ENCODE data around the gene SPDYE4.

SPDYE4 gene

DNA sequence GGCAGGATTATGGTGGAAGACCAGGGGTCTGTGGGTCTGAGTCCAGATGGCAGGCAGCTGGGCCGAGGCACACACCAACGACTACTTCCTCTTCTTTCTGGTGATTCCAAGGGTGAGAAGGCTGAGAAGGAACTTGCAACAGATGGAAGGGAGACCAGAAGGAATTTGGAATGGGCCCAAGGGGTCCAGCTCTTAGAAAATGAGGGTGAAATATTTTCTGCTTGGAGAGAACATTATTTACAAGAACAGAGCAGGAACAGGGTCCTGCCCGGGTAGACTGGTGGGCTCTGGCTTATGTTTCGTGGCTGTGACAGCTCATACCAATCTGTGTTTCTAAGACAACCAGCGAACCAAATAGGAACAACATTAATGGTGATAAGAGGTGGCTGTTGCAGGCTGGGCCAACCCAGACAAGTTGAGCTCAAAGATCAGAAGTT lies 50.3 kb downstream of the SPDYE4 start:
- no peak for DNase-seq

DNA sequence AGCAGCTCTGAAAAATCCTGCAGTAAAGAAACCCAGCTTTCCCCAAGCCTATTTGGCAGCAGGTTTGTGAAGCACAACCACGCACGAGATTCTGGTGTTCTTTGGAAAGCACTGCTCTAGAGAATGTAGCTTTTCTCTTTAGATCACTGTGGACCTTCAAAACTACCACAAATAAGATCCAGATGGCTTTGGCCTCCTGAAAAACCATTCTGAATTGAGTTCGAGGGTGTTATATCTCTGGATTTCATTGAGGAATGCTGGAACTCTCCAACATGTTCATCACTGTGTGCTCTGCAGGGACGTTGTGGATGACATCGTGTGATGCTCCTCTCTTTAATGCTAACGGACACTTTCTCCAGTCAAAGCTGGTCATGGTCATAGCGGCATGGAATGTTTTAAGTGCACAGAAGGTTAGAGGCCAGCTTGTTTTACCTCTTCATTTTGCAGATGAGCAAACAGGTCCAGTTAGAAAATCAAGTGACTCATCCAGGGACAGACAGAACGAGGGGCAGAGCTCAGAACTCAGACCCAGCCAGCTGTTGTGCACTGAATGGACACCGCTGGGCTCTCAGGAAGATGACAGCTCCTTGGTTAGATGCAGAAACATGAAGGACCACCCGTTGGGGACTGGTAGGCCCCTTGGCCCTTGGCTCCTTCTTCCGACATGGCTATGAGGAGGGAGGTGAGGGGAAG lies 50.9 kb downstream of the SPDYE4 start:
- no peak for DNase-seq

DNA sequence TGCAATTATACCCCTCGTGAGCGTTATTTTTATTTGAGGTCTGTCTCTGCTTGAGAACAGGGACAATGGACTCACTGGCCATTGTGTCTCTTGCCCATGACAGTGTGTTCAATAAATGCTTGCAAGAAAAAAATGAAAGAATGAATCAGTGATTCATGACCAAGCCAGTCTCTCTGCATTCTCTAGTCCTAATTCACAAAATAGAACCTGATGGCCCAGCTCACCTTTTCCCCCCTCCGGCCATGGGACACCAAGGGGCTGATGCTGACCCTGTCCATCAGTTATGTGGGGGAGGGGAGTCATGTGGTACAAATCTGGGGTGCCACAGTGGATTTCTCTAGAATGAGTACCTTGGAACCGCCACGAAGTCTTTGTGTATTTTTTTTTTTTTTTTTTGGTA lies 51.9 kb downstream of the SPDYE4 start:
- no peak for DNase-seq

DNA sequence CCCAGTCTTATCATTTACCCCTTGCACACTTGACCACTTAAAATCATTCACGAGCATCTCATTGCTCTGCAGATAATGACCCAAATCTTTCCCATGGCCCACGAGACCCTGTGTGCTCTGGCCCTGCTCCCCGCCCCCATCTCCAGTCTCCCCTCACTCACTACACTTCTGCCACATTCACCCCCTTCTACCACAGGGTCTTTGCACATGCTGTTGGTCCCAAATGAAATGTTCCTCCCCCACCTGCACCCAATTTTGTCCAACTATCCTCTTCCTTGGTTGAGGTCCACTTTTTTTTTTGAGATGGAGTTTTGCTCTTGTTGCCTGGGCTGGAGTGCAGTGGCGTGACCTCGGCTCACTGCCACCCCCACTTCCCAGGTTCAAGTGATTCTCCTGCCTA lies 52.9 kb downstream of the SPDYE4 start:
- no peak for DNase-seq

DNA sequence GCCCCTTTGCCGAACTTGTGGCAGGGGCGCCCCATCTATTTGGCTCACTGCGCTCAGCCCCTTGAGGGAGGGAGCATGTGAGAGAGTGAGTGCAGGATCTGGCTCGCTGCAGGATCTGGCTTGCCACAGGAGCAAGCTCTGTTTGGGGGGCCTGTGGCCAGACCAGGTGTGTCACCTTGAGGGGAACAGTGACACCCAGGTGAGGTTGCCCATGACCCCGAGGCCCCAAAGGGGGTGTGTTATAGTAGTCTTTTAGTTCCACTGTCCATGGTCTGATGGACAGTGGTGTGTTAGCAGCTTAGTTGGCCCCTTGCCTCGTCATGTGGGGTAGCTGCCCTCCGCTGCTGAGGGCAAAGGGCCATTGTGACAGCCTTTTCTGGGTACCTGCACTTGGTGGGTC lies 55.3 kb downstream of the SPDYE4 start:
- DNase-seq = no peak

DNA sequence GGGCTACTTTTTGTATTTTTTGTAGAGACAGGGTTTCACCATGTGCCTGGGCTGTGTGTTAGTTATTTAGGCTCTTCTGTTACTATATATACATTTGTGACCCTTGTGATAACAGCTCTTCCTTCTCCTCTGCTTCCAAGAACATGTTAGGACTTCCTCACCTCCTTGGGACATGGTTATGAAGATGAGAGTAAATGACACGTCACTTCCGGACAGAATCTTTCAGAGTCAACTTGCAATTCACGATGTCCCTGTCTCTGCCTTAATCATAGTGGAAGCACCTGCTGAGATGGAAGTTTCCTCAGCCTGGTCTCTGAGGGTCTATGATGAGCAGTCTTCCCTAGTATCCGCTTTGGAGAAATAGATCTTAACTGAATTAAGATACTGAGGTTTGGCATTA lies 56.6 kb downstream of the SPDYE4 start:
- DNase-seq = no peak

DNA sequence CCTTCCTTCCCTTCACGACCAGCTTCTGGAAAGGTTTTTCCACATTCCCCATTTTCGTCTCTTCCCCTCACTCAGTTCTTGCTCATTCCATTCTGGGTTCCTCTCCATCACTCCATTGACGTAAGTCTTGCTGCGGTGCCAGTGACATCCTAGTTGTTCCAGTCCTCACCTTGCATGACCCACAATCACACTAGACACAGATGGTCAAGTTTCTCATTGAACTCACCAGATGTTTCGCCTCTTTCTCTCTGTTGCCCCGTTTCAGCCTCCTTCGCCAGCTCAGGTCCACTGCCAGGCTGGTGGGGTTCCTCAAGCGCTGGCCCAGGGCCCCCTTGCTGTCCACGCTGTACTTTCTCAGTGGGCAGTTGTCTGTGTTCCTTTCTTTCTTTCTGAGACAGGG lies 57.1 kb downstream of the SPDYE4 start:
- DNase-seq = no peak
